ENCODE measurements around the gene MAGEB2. TPM values are rescaled to one million over a fixed set of nuclear protein-coding genes. Genes with fewer than 3 reads are reported as not detected.

MAGEB2 gene
- total RNA-seq, 1 donor: not detected

DNA sequence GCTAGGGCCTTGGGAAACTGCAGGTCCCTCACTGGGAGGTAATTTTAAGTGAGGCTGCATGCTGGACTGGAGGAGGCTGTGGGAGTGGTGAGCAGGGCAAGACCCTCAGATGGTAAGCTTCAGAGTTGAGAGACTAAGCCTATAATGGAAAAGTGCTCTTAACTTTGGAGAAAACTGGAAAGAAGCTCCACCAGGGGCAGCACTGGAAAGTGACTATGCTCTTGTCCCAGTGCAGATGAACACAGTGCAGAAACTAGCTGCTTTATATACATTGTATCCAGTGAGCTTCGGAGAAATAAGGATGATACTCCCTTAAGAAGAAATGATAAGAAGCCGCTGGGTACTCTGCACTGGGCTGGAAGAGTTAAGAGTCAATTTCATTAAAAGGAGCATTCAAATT is 3.2 kb upstream of the MAGEB2 start:
- TF ChIP-seq, protein P1, sequence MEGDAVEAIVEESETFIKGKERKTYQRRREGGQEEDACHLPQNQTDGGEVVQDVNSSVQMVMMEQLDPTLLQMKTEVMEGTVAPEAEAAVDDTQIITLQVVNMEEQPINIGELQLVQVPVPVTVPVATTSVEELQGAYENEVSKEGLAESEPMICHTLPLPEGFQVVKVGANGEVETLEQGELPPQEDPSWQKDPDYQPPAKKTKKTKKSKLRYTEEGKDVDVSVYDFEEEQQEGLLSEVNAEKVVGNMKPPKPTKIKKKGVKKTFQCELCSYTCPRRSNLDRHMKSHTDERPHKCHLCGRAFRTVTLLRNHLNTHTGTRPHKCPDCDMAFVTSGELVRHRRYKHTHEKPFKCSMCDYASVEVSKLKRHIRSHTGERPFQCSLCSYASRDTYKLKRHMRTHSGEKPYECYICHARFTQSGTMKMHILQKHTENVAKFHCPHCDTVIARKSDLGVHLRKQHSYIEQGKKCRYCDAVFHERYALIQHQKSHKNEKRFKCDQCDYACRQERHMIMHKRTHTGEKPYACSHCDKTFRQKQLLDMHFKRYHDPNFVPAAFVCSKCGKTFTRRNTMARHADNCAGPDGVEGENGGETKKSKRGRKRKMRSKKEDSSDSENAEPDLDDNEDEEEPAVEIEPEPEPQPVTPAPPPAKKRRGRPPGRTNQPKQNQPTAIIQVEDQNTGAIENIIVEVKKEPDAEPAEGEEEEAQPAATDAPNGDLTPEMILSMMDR (IDR thresholded peaks at IDR 0.05; ENCODE audit: insufficient read depth, low read depth, low read length): no peak
- no peak for DNase-seq (ENCODE audit: low read depth)
- H3K4me3 ChIP-seq (ENCODE audit: low read depth, low read length): no peak overlapping the region

- no peak overlapping the region for H3K4me3 ChIP-seq (ENCODE audit: low read depth, low read length)
- TF ChIP-seq, protein P1 (IDR thresholded peaks at IDR 0.05; ENCODE audit: insufficient read depth, low read depth, low read length): no peak
- no peak for DNase-seq (ENCODE audit: low read depth)
These were observed 2.1 kb downstream of the MAGEB2 start for GRCh38 chrX:30217465-30217864.

GRCh38 chrX:30219372-30219771 is 4.0 kb downstream of the MAGEB2 start:
- no peak for DNase-seq (ENCODE audit: low read depth)
- H3K4me3 ChIP-seq (ENCODE audit: low read depth, low read length): no peak overlapping the region
- TF ChIP-seq, protein P1 (IDR thresholded peaks at IDR 0.05; ENCODE audit: insufficient read depth, low read depth, low read length): no peak

DNA sequence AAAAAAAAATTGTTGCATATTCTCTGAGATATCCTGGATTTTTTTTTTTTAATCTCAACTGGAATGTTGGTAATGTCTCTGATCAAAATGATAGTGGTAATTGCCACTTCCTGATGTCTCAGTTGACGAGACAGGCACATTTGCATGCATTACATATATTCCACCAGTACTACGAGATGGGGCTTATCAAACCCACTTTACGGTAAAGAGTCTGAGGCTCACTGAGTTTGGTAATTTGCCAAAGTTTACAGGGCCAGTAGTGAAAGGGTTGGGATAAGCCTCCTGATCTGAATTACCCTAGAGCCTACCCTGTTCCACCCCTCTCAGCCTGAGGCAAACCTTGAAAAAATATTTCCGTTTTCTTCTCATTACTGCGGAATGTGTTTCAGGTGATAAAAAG is 5.3 kb downstream of the MAGEB2 start:
- no peak overlapping the region for H3K4me3 ChIP-seq (ENCODE audit: low read depth, low read length)
- TF ChIP-seq, protein P1 (IDR thresholded peaks at IDR 0.05; ENCODE audit: insufficient read depth, low read depth, low read length): no peak
- no peak for DNase-seq (ENCODE audit: low read depth)

DNA sequence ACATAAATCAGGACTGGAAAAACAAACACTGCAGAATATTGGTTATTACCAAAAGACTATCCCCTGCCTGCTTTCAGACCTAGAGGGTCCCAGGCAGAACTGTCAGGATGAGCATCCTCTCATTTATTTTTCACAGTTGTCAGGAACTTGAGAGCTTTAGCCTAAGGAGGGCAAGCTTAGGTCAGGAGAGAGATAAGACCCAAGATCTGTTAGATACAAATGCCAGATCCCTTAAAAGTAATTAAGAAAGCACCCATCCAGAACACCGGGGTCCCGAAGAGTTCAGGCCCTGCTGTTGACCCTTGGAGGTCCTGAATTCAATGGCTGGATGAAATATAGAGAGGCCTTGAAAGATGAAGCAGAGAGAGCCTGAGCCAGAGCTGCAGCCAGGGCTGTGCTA is 9.2 kb downstream of the MAGEB2 start:
- no peak for DNase-seq (ENCODE audit: low read depth)
- TF ChIP-seq, protein P1 (IDR thresholded peaks at IDR 0.05; ENCODE audit: insufficient read depth, low read depth, low read length): no peak
- H3K4me3 ChIP-seq (ENCODE audit: low read depth, low read length): no peak overlapping the region

- DNase-seq (ENCODE audit: low read depth): no peak
- H3K4me3 ChIP-seq (ENCODE audit: low read depth, low read length): no peak overlapping the region
- TF ChIP-seq, protein P1 (IDR thresholded peaks at IDR 0.05; ENCODE audit: insufficient read depth, low read depth, low read length): no peak
These were observed 13.2 kb downstream of the MAGEB2 start for GRCh38 chrX:30228526-30228925.

GRCh38 chrX:30230395-30230794 is 15.0 kb downstream of the MAGEB2 start, which contains the start of gene MAGEB3:
MAGEB3 (plus strand) TSS chrX:30230657; CDS start chrX:30235925, 5,268 bp downstream.
- TF ChIP-seq, protein P1 (IDR thresholded peaks at IDR 0.05; ENCODE audit: insufficient read depth, low read depth, low read length): no peak
- DNase-seq (ENCODE audit: low read depth): no peak
- no peak within 1 kb of the TSS for H3K4me3 ChIP-seq (ENCODE audit: low read depth, low read length)

Data from fibroblast of villous mesenchyme (primary cell).